ENCODE measurements around the gene CARNS1.

The CARNS1 gene

GRCh38 chr11:67468456-67468758, 52.9 kb downstream of the CARNS1 start:
- no peak for DNase-seq

GRCh38 chr11:67468759-67469507, 53.5 kb downstream of the CARNS1 start, which contains the start of gene TMEM134:
Gene TMEM134 (minus strand): TSS chr11:67469251. CDS start chr11:67469192, 59 bp downstream.
- DNase-seq, result peak; percentile 97

GRCh38 chr11:67469508-67469811, 54.0 kb downstream of the CARNS1 start:
- no peak for DNase-seq

DNA sequence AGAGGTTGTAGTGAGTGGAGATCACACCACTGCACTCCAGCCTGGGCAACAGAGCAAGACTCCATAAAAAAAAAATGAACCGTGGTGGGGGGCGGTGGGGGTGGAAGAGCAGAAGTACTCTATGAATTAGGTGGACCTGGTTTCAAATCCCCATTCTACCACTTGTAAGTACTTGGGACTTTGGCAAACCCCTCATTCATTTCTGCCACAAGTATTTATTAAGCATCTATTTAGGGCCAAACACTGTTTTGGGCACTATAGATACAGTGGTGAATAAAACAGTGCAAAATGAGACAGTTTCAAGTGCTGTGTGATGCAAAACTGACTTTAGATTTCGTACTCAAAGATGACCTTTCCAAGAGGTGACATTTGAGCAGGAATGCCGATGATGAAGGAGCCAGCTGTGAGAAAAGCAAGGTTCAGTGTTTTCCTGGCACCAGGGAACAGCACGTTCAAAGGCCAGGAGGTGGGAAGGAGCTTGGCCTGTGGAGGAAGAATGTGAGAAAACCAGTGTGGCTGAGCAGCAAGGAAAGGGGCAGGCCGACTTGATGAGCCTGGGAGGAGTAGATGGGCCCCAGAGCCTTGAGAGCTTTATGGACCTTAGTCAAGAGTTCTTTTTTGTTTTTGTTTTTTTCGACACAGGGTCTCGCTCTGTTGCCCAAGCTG, 55.0 kb downstream of the CARNS1 start:
- DNase-seq, result no peak

DNA sequence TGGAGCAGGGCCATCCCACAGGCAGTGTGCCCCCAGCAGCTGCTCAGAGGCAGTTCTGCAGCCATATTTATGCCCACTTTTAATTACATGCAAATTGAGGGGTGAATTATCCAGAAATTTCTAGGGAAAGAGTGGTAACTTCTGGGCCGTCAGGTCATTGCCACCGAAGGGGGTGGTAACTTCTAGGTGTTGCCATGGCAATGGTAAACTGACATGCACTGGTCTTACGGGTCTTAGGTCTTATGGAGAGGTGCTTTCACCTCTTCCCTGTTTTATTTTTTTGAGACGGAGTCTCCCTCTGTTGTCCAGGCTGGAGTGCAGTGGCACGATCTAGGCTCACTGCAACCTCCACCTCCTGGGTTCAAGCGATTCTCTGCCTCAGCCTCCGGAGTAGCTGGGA, 57.4 kb downstream of the CARNS1 start:
- DNase-seq, result no peak
